Hematopoietic multipotent progenitor cell treated with erythropoietin and hydrocortisone succinate and interleukin-3 and kit ligand, for 17 days (in vitro differentiated cells): ENCODE data around the gene PELO.

Experiments
- DNase-seq: peaks from one replicate; pipeline ENCODE4 v3.0.0-alpha.2; 2015; ENCODE audit warnings: low spot score

Gene PELO

GRCh38 chr5:52772668-52773067 lies 15.0 kb upstream of the PELO start:
- no peak for DNase-seq

GRCh38 chr5:52773342-52773741 lies 14.4 kb upstream of the PELO start:
- no peak for DNase-seq

GRCh38 chr5:52774005-52774410 lies 13.7 kb upstream of the PELO start:
- DNase-seq = no peak

GRCh38 chr5:52776116-52776515 lies 11.6 kb upstream of the PELO start:
- no peak for DNase-seq

GRCh38 chr5:52777186-52777585 lies 10.5 kb upstream of the PELO start:
- DNase-seq = no peak

- no peak for DNase-seq
Measured at GRCh38 chr5:52778781-52779180, 8.9 kb upstream of the PELO start.

- DNase-seq = no peak
Measured at GRCh38 chr5:52779213-52779612, 8.5 kb upstream of the PELO start.

- no peak for DNase-seq
Measured at GRCh38 chr5:52783226-52783959, 4.3 kb upstream of the PELO start.

GRCh38 chr5:52784737-52785136 lies 3.0 kb upstream of the PELO start:
- no peak for DNase-seq

GRCh38 chr5:52786391-52786790 lies 1.3 kb upstream of the PELO start:
- no peak for DNase-seq

- no peak for DNase-seq
Measured at GRCh38 chr5:52786949-52787599, 642 bp upstream of the PELO start.

GRCh38 chr5:52788505-52788821 lies 747 bp downstream of the PELO start:
- no peak for DNase-seq

- DNase-seq = no peak
Measured at GRCh38 chr5:52789378-52789777, 1.7 kb downstream of the PELO start.

GRCh38 chr5:52789851-52790250 lies 2.1 kb downstream of the PELO start:
- DNase-seq = no peak

- DNase-seq = no peak
Measured at GRCh38 chr5:52791366-52791765, 3.6 kb downstream of the PELO start.

- no peak for DNase-seq
Measured at GRCh38 chr5:52794519-52794918, 6.8 kb downstream of the PELO start.

- no peak for DNase-seq
Measured at GRCh38 chr5:52796031-52796430, 8.3 kb downstream of the PELO start.

GRCh38 chr5:52796516-52797103 lies 8.9 kb downstream of the PELO start:
- DNase-seq = no peak

GRCh38 chr5:52798938-52799337 lies 11.2 kb downstream of the PELO start:
- no peak for DNase-seq

GRCh38 chr5:52799358-52799982 lies 11.8 kb downstream of the PELO start:
- DNase-seq = no peak

- DNase-seq = peak; percentile 92
Measured at GRCh38 chr5:52799983-52800393, 12.3 kb downstream of the PELO start.

GRCh38 chr5:52800394-52801213 lies 12.9 kb downstream of the PELO start:
- peak; percentile 69 for DNase-seq
